Femur (tissue), 1 donor: ENCODE results near the gene FREM3.

ENCODE experiments used
- DNase-seq: peaks from one replicate; pipeline ENCODE4 v3.0.0-alpha.2; 2017

FREM3 gene

GRCh38 chr4:143667461-143667860 is 33.0 kb downstream of the FREM3 start:
- DNase-seq: peak; percentile 78

DNA sequence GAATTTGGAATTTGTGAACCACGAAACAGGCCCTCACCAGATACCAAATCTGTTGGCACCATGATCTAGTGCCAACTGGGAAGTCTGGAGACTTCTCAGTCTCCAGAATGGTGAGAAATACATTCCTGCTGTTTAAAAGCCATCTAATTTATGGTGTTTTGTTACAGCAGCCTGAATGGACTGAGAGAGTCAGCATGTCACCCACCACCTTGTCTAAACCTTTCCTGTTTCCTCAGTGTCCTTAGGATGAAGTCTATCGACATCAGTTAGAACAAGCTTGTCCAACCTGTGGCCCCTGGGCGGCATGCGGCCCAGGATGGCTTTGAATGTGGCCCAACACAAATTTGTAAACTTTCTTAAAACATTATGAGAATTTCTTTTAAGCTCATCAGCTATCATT is 42.1 kb downstream of the FREM3 start:
- DNase-seq: no peak

DNA sequence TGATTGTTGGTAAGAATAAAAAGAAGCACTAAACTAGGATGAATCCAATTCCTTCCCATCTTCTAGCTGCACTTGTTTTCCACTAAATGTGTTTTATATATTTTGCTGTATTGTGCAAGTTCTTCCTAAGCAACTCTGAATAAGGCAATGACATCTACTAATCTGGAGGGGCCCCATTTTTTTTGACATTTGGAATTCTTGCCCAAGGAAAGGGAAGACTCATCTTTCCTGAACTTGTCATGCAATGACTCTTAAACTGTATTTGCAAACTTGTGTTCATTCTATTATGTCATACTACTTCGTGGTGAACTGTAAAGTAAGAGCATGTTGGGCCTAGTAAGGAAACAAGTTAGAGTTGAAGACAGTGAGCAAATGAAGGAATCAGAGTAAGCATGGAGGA is 45.9 kb downstream of the FREM3 start:
- DNase-seq: no peak

DNA sequence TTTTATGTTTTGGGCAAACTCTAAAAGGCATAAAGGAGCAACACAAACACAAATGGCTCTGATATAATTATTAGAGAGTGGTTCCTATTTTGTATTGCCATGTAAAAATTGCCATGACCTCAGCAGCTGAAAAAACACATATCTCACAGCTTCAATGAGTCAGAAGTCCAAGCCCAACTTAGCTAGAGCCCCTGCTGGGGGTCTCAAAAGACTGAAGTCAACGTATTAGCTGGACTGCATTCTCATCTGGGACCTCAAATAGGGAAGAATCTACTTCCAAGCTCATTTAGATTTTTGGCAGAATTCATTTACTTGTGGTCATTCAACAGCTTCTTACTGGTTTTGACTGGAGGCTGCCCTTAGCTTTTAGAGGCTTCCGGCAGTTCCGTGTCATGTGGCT is 47.4 kb downstream of the FREM3 start:
- no peak for DNase-seq

DNA sequence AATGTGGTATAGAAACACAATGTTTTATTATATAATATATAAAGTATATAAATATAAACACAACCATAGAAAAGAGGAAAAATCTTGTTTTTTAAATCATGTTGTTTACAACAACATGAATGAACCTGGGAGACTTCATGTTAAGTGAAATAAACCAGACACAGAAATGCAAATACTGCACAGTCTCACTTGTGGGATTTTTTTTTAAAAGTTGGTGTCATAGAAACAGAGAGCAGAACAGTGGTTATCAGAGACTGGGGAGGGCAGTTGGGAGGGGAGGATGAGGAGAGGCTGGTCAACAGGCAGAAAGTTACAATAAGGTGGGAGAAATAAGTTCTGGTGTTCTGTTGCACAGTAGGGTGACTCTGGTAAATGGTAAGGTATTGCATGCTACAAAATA is 57.1 kb downstream of the FREM3 start:
- no peak for DNase-seq

GRCh38 chr4:143642611-143643010 is 57.9 kb downstream of the FREM3 start:
- no peak for DNase-seq

DNA sequence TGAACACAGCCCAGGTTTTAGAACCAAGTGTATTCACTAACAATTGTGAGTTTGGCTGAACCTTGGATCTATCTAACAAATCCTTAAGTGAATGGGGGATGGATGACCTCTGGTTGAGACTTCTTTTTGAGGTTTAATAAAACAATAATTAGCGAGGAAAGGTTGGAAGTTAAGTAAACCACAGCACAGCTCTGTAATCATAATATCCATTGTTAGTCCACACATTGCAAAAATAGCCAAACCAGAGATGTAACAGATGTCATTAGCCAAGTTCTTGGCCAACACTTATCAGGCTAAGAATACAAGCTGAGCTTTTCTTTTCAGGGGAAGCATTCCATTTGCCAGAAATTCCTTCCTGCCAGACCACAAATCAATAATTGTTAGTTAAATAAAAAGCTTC is 59.1 kb downstream of the FREM3 start:
- no peak for DNase-seq

DNA sequence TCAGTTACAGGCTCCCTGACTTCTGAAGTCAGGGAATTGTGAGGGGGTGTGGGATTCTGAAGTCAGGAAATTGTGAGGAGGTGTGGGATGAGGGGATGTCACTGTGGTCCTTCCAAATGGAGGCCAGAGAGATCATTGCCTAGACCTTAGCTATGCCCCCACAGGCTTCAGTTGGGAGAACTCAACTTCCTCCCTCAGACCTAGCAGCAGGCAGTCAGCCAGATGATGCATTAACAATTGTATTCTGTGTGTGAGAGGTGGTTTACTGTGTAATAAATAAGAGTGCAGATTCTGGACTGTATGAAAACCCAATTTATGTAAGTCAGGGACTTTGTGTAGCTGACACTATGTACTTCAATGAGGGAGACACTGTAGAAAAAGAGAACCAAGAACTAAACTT is 65.7 kb downstream of the FREM3 start:
- DNase-seq: no peak

GRCh38 chr4:143633833-143634232 is 66.6 kb downstream of the FREM3 start:
- DNase-seq: no peak

DNA sequence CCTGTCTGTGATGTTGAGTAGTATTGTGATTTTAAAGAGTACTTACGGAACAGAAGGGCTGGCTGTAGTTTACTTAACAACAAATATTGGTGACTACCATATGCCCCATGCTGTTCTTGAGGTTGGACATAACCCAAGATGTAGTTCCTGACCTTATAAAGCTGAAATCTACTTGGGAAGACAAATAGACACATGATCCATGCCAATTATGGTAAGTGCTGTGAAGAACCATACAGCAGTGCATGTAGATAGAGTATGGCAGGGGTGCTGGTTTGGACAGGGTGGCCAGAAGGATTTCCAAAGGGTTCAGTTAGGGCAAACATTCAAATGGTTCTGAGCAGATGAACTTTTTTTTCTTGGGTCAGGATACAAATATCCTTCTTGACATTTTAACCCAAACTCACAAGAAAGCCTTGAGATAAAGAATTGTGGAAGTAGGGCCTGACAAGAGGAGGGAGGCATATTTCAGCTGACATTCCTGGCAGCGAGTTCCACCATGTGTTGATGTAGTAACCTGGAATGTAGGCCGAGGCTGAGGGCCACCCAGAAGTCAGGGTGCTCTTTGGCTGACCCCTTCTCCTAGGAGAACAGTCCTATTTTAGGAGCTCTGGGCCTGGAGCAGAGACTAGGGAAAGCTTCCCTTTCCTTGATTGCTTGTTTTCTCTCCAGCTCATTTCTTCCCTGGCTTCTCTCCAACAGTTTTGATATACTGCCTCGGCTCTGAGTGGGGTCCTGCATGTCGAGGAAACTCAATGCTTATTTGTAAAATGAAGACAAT is 74.2 kb downstream of the FREM3 start:
- peak; percentile 88 for DNase-seq

- no peak for DNase-seq
Measured at GRCh38 chr4:143625632-143626031, 74.8 kb downstream of the FREM3 start.

GRCh38 chr4:143623896-143624295 is 76.6 kb downstream of the FREM3 start:
- DNase-seq: no peak

GRCh38 chr4:143618811-143619210 is 81.7 kb downstream of the FREM3 start:
- no peak for DNase-seq

- no peak for DNase-seq
Measured at GRCh38 chr4:143617994-143618679, 82.3 kb downstream of the FREM3 start.

GRCh38 chr4:143616771-143617170 is 83.7 kb downstream of the FREM3 start:
- DNase-seq: no peak

GRCh38 chr4:143609492-143609891 is 91.0 kb downstream of the FREM3 start:
- no peak for DNase-seq

DNA sequence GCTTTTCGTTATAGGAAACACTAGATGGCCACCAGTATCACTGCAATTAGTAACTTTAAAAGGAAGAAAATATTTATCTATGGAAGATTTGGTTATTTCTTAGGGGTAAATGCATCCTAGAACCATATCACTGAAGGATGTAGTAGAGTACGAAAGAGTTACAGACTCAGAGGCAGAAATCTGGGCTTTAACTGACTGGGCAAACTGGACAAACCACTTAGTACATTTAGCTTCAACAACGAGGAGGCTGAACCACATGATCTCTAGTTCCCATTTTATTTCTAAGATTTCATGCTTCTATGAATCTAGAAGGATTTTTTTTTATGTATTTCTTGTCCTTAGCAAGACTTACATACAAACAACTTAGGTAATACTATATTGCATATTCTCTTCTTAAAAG is 94.0 kb downstream of the FREM3 start:
- no peak for DNase-seq

- DNase-seq: no peak
Measured at GRCh38 chr4:143599827-143600226, 100.6 kb downstream of the FREM3 start.

- no peak for DNase-seq
Measured at GRCh38 chr4:143598816-143599215, 101.7 kb downstream of the FREM3 start.

- no peak for DNase-seq
Measured at GRCh38 chr4:143597276-143597675, 103.2 kb downstream of the FREM3 start.

GRCh38 chr4:143587703-143588102 is 112.8 kb downstream of the FREM3 start:
- DNase-seq: no peak

DNA sequence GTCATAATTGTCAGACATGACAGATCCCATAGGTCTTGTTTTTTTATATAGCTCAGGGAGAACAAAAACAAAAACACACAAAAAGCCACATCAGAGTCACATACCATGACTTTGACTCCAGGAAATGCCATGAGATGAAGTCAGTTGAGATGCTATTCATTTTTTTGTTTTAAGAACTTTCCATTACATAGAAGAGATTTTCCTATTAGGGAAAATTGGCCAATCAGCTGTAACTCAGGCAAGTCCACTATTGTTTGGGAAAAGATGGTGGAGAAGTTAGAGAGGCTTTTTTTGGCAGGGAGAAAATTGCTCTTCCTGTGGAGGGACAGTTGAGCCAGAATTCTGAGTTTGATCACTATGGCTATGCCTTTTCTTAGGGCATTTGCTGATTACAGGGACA is 114.4 kb downstream of the FREM3 start:
- no peak for DNase-seq

- no peak for DNase-seq
Measured at GRCh38 chr4:143585548-143585947, 114.9 kb downstream of the FREM3 start.

DNA sequence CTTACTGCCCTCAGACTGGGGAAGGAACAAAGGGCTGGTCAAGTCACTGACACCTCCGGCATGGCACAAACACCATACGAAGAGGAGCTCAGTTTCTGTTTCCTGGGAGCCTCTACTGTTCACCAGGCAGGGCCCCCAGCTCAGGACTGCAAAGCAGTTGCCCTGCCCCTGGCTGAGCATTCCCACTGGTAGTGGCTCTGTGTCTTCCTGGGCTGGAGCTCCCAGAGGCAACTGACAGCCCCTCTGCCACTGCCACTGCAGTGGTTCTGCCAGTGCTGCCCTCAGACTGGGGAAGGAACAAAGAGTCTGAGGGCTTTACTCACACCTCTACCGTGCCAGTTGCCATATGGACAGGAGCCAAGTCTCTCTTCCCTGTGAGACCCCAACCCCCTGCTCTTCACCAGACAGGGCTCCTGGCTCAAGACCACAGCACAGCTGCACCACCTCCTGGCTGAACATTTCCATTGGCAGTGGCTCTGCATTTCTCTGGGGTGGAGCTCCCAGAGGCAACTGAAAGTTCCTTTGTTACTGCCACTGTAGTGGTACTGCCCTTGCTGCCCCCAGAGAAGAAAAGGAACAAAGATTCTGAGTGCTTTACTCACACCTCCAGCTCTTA is 119.0 kb downstream of the FREM3 start:
- no peak for DNase-seq
